GM13977 (cell line): ENCODE measurements around the gene GJD3.
"Not testable (repeated sequence)": the region's sequence is repeated elsewhere in the genome, so short reads cannot be mapped to it uniquely, and the experiment has no call there.

Experiments used
- DNase-seq: peaks from one replicate; pipeline ENCODE4 v3.0.0; 2012; ENCODE audit warnings: low spot score
- in situ Hi-C: fragments of 300-500 bp; cut with MboI; formaldehyde crosslinking; loops from one replicate; pipeline ENCODE4 v1.12.0; 2022; ENCODE audit warnings: low sequenced_read_pairs, low pct_unique_long_range_greater_than_20kb, mixed read lengths, inconsistent platforms; ENCODE audit not compliant: unreplicated experiment
- TF ChIP-seq, protein P1 (sequence below): IDR thresholded peaks from 2 replicates; pipeline ENCODE4 v1.5.1; 2012; ENCODE audit warnings: mild to moderate bottlenecking, control low read depth; ENCODE audit not compliant: insufficient read depth; ENCODE audit errors: extremely low read depth, missing control alignments

The GJD3 gene, protein sequence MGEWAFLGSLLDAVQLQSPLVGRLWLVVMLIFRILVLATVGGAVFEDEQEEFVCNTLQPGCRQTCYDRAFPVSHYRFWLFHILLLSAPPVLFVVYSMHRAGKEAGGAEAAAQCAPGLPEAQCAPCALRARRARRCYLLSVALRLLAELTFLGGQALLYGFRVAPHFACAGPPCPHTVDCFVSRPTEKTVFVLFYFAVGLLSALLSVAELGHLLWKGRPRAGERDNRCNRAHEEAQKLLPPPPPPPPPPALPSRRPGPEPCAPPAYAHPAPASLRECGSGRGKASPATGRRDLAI

DNA sequence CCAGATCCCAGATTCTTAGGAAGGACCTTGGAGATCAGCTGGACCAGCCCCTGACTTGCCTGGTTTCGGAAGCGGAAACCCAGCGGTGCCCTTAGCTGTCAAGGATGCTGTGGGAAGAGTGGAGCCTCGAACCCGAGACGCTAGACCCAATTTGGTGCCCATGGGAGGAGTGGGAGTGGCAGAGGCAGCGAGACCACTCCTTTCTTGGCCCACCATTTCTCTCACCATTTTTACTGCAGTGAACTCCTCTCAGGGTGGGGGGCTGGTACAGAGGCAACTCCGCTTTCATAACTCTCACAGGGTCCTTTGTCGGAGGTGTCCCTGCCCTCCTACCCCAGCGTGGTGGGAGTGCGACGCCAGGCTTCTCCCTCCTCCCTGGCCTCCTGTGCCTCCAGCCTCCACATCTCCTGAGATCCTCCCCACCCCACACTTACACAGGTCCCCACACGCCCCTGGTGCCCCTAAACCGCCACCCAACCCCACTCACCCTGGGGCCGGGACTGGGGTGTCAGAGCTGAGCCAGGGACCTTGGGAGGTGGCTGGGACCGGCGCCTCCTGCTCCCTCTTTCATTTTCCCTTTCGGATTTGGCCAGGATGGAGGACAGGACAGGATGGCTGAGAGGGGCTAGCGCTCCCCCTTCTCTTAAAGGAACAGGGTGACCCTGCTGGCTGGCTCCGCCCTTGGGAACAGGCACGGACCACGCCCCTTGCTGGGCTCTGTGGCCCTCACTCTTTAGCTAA lies at the start of gene GJD3:
TSS of gene GJD3 (minus strand) at position 617 of the 741 bp plus-strand sequence. CDS start 922 bp downstream, outside the sequence.
- DNase-seq, result no peak
- TF ChIP-seq, protein P1, sequence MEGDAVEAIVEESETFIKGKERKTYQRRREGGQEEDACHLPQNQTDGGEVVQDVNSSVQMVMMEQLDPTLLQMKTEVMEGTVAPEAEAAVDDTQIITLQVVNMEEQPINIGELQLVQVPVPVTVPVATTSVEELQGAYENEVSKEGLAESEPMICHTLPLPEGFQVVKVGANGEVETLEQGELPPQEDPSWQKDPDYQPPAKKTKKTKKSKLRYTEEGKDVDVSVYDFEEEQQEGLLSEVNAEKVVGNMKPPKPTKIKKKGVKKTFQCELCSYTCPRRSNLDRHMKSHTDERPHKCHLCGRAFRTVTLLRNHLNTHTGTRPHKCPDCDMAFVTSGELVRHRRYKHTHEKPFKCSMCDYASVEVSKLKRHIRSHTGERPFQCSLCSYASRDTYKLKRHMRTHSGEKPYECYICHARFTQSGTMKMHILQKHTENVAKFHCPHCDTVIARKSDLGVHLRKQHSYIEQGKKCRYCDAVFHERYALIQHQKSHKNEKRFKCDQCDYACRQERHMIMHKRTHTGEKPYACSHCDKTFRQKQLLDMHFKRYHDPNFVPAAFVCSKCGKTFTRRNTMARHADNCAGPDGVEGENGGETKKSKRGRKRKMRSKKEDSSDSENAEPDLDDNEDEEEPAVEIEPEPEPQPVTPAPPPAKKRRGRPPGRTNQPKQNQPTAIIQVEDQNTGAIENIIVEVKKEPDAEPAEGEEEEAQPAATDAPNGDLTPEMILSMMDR, result no peak
- in situ Hi-C loops, result loop anchor here (10.0 kb wide), 1 partner anchor 171 kb away; no protein-coding TSS in a partner anchor

- DNase-seq, in situ Hi-C loops: not testable (repeated sequence)
These were observed 49.8 kb upstream of the GJD3 start for GRCh38 chr17:40414312-40414711.

GRCh38 chr17:40412880-40413279 lies 48.3 kb upstream of the GJD3 start:
- TF ChIP-seq, protein P1, result no peak
- no peak for DNase-seq
- in situ Hi-C loops, result no loop called here

- TF ChIP-seq, protein P1, result no peak
- in situ Hi-C loops, result no loop called here
- DNase-seq, result no peak
These were observed 47.3 kb upstream of the GJD3 start for GRCh38 chr17:40411821-40412220.

DNA sequence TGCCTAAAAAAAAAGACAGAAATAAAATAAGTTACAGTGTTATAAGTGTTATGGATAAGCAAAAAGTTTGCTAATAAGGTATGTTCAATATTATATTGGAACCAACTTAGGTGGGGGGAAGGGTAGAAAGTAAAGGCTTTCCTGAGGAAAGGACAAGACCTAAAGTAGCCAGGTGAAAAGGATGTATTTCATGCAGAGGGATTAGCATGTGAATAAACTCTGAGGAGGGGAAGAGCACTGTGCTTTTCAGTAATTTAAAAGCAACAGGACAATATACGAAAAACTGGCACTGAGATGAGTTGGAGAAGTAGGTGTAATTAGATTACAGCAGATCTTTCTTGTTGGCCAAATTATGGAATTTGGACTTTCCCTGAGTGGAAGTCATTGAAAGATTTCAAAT lies 45.5 kb upstream of the GJD3 start:
- in situ Hi-C loops, result no loop called here
- TF ChIP-seq, protein P1, result no peak

GRCh38 chr17:40409540-40409939 lies 45.0 kb upstream of the GJD3 start:
- DNase-seq, in situ Hi-C loops: not testable (repeated sequence)

More for the DNA sequence above, 45.5 kb upstream of the GJD3 start:
- no peak for DNase-seq

- DNase-seq, result no peak
- TF ChIP-seq, protein P1, result no peak
- in situ Hi-C loops, result no loop called here
These were observed 42.9 kb upstream of the GJD3 start for GRCh38 chr17:40407460-40407859.
